ENCODE data around the gene OSR1. TPM values are rescaled to one million over a fixed set of nuclear protein-coding genes. Genes with fewer than 3 reads are reported as not detected.
"Not testable (repeated sequence)": the region's sequence is repeated elsewhere in the genome, so short reads cannot be mapped to it uniquely, and the experiment has no call there.

OSR1 gene
- total and polyA plus RNA-seq, 2 of the 4 experiments (the other 2 are of a cell fraction), result 12.4 to 48.0 TPM

- H4K5ac ChIP-seq (ENCODE audit: low read depth, low read length), result no peak overlapping the region
- TF ChIP-seq CTCF (conservative IDR thresholded peaks at IDR 0.05; ENCODE audit: low read depth, low read length) (peak; percentile 41), BHLHE40 (IDR thresholded peaks at IDR 0.05; ENCODE audit: low read depth, low read length) (no peak), RAD21 (IDR thresholded peaks at IDR 0.05; ENCODE audit: low read length) (peak; percentile 48), SMC3 (IDR thresholded peaks at IDR 0.05; ENCODE audit: low read depth, low read length) (peak; percentile 52)
- no peaks in the 10 kb centered on the region for H3K9me1 ChIP-seq (ENCODE audit: insufficient read depth, low read length)
- H3K27ac ChIP-seq (ENCODE audit: insufficient read depth, low read length), result no peak overlapping the region
- H3K23ac ChIP-seq (ENCODE audit: low read depth, low read length), result no peak overlapping the region
- no peaks in the 10 kb centered on the region for H3K9me3 ChIP-seq (ENCODE audit: control insufficient read depth, insufficient read depth, low read length)
- no peak overlapping the region for H2BK120ac ChIP-seq (ENCODE audit: low read depth, low read length)
- H3K14ac ChIP-seq (replicated peaks; ENCODE audit: low read depth, low read length), result no peak overlapping the region
- H2BK15ac ChIP-seq (ENCODE audit: low read depth, low read length), result no peak overlapping the region; the same call in 2 of the 3 replicates
- H2AK5ac ChIP-seq (ENCODE audit: low read depth, low read length), result no peak overlapping the region
- no peak overlapping the region for H3K9ac ChIP-seq (ENCODE audit: low read depth, low read length)
- no peak overlapping the region for H2AK9ac ChIP-seq (replicated peaks; ENCODE audit: low read depth, low read length, poor library complexity)
- in situ Hi-C loops (cut with MboI; ENCODE audit: low sequenced_read_pairs), result no loop called here
- DNase-seq (peak; percentile 56), ATAC-seq (ENCODE audit: low read depth) (peak; percentile 82)
- no peak overlapping the region for H2BK5ac ChIP-seq (ENCODE audit: low read depth, low read length, poor library complexity, severe bottlenecking)
- no peaks in the 10 kb centered on the region for H3K79me1 ChIP-seq (ENCODE audit: low read depth in 1 of 2, low read length in 2 of 2)
- no peak overlapping the region for H2BK20ac ChIP-seq (ENCODE audit: low read depth, low read length)
- no peaks in the 10 kb centered on the region for H3K36me3 ChIP-seq (ENCODE audit: control insufficient read depth, insufficient read depth, low read length)
- H3K4me1 ChIP-seq (ENCODE audit: control insufficient read depth, insufficient read depth, low read length), result peaks cover 2% of the 10 kb centered on the region; the same call in 1 of the 2 replicates
- no peak overlapping the region for H4K91ac ChIP-seq (ENCODE audit: insufficient read depth, low read depth, low read length)
- no peak overlapping the region for H3K56ac ChIP-seq (ENCODE audit: extremely low read depth, insufficient read depth, low read length)
- H3K4me3 ChIP-seq (ENCODE audit: insufficient read depth, low read depth, low read length), result no peak overlapping the region
- ChIA-PET CTCF (interaction anchor here (0.7 kb wide), 1 partner anchor 8 kb away, joined by 3 read pairs; no protein-coding TSS in a partner anchor), POLR2A (ENCODE audit: unreplicated experiment) (no interaction called here)
- no peak overlapping the region for H4K8ac ChIP-seq (ENCODE audit: low read depth in 2 of 2, low read length in 2 of 2)
- no peak overlapping the region for H3K18ac ChIP-seq (ENCODE audit: low read depth, low read length)
- no peak overlapping the region for H3K4me2 ChIP-seq (ENCODE audit: low read depth, low read length)
- H2AFZ ChIP-seq (replicated peaks; ENCODE audit: low read length, poor library complexity), result no peak overlapping the region
- dilution Hi-C loops (cut with HindIII; ENCODE audit: low sequenced_read_pairs, unreplicated experiment), result no loop called here
- no TSS peak for BruUV-seq (replicated peaks)
- no peak overlapping the region for H3K4ac ChIP-seq (ENCODE audit: low read depth, low read length)
- H4K20me1 ChIP-seq (ENCODE audit: insufficient read depth, low read length), result no peaks in the 10 kb centered on the region
- H3K27me3 ChIP-seq (ENCODE audit: control insufficient read depth, insufficient read depth, low read length), result no peaks in the 10 kb centered on the region
- intact Hi-C loops (cut with micrococcal nuclease), result no loop called here
Observed at GRCh38 chr2:19312949-19313348, 45.5 kb downstream of the OSR1 start.

GRCh38 chr2:19306065-19306464 is 52.4 kb downstream of the OSR1 start:
- H2AFZ ChIP-seq (replicated peaks; ENCODE audit: low read length, poor library complexity); in situ Hi-C loops (cut with MboI; ENCODE audit: low sequenced_read_pairs); H3K18ac ChIP-seq (ENCODE audit: low read depth, low read length); H3K4me1 ChIP-seq (ENCODE audit: control insufficient read depth, insufficient read depth, low read length); H2BK15ac ChIP-seq (ENCODE audit: low read depth, low read length); H2BK120ac ChIP-seq (ENCODE audit: low read depth, low read length); ATAC-seq (ENCODE audit: low read depth); H2AK5ac ChIP-seq (ENCODE audit: low read depth, low read length); H3K27me3 ChIP-seq (ENCODE audit: control insufficient read depth, insufficient read depth, low read length); intact Hi-C loops (cut with micrococcal nuclease); H4K20me1 ChIP-seq (ENCODE audit: insufficient read depth, low read length); H3K27ac ChIP-seq (ENCODE audit: insufficient read depth, low read length); H3K14ac ChIP-seq (replicated peaks; ENCODE audit: low read depth, low read length); DNase-seq; H4K91ac ChIP-seq (ENCODE audit: insufficient read depth, low read depth, low read length); POLR2A ChIA-PET (ENCODE audit: unreplicated experiment); H3K79me1 ChIP-seq (ENCODE audit: low read depth in 1 of 2, low read length in 2 of 2); H4K5ac ChIP-seq (ENCODE audit: low read depth, low read length); H3K9ac ChIP-seq (ENCODE audit: low read depth, low read length); H3K23ac ChIP-seq (ENCODE audit: low read depth, low read length); H3K36me3 ChIP-seq (ENCODE audit: control insufficient read depth, insufficient read depth, low read length); H3K4me2 ChIP-seq (ENCODE audit: low read depth, low read length); H3K4me3 ChIP-seq (ENCODE audit: insufficient read depth, low read depth, low read length); H3K56ac ChIP-seq (ENCODE audit: extremely low read depth, insufficient read depth, low read length); H2AK9ac ChIP-seq (replicated peaks; ENCODE audit: low read depth, low read length, poor library complexity); BruUV-seq (replicated peaks); H3K9me1 ChIP-seq (ENCODE audit: insufficient read depth, low read length); dilution Hi-C loops (cut with HindIII; ENCODE audit: low sequenced_read_pairs, unreplicated experiment); H4K8ac ChIP-seq (ENCODE audit: low read depth in 2 of 2, low read length in 2 of 2); H3K4ac ChIP-seq (ENCODE audit: low read depth, low read length); H3K9me3 ChIP-seq (ENCODE audit: control insufficient read depth, insufficient read depth, low read length); H2BK5ac ChIP-seq (ENCODE audit: low read depth, low read length, poor library complexity, severe bottlenecking); CTCF ChIA-PET; H2BK20ac ChIP-seq (ENCODE audit: low read depth, low read length): not testable (repeated sequence)
- 100% methylated on average over 7 of the region's 18 CpGs; no CpG with 5 or more reads in 1 of the 2 experiments for WGBS, 2 experiments (ENCODE audit: extremely low coverage in 2 of 2, insufficient read length in 1 of 2)

Measured in IMR-90 (cell line).